Heart left ventricle (tissue), 16 donors: Measurements from ENCODE around the gene DOK1. TPM values are rescaled to one million over a fixed set of nuclear protein-coding genes. Genes with fewer than 3 reads are reported as not detected.

Experiments
- ATAC-seq, 4 donors: fragments of 200-7000 bp; cut with Tn5 transposase; one replicate each; pipeline ENCODE4 v1.9.1; 2020 to 2022; ENCODE audit warnings: moderate library complexity in 4 of 4, mild to moderate bottlenecking in 3 of 4, moderate number of reproducible peaks in 1 of 4
- DNase-seq, 5 donors: peaks; one replicate each; pipeline ENCODE4 v3.0.0-alpha.2; 2020
- H3K27ac ChIP-seq, 12 donors: fragments of 200-600 bp; sonication (generic) in 4 of 12; one replicate each; pipeline versions ENCODE4 v1.5.0 to v1.8.0; 2016 to 2022; ENCODE audit warnings: mild to moderate bottlenecking in 2 of 12
- H3K27me3 ChIP-seq, 9 donors: fragments of 200-600 bp; sonication (generic) in 2 of 9; one replicate each; pipeline versions ENCODE4 v1.5.1 to v1.8.0; 2016 to 2022; ENCODE audit warnings: mild to moderate bottlenecking in 3 of 9
- H3K36me3 ChIP-seq, 9 donors: fragments of 200-600 bp; sonication (generic) in 2 of 9; one replicate each; pipeline versions ENCODE4 v1.5.0 to v1.8.0; 2018 to 2022; ENCODE audit warnings: mild to moderate bottlenecking in 2 of 9
- H3K4me1 ChIP-seq, 12 donors: fragments of 200-600 bp; sonication (generic) in 4 of 12; one replicate each; pipeline versions ENCODE4 v1.5.0 to v1.8.0; 2016 to 2022; ENCODE audit warnings: mild to moderate bottlenecking in 3 of 12
- H3K4me3 ChIP-seq, 12 donors: fragments of 200-600 bp; sonication (generic) in 4 of 12; one replicate each; pipeline versions ENCODE4 v1.5.0 to v1.8.0; 2017 to 2022; ENCODE audit warnings: mild to moderate bottlenecking in 9 of 12, moderate library complexity in 4 of 12
- H3K9me3 ChIP-seq, 12 donors: fragments of 200-600 bp; sonication (generic) in 4 of 12; one replicate each; pipeline versions ENCODE4 v1.5.0 to v1.8.0; 2016 to 2022; ENCODE audit warnings: mild to moderate bottlenecking in 1 of 12
- CTCF ChIP-seq, 12 donors: fragments of 200-600 bp; sonication (generic) in 4 of 12; IDR thresholded peaks; one replicate each; pipeline versions ENCODE4 v1.5.0 to v1.8.0; 2018 to 2022; ENCODE audit warnings: antibody characterized with exemption in 12 of 12, mild to moderate bottlenecking in 5 of 12
- POLR2A ChIP-seq, 2 donors: fragments of 450-650 bp; IDR thresholded peaks; one replicate each; pipeline ENCODE4 v1.6.1; 2017; ENCODE audit warnings: antibody characterized with exemption in 2 of 2, mild to moderate bottlenecking in 2 of 2, moderate library complexity in 2 of 2
- WGBS, 4 donors: extraction: QIAGEN DNeasy Blood & Tissue Kit in 2 of 4; methylation state at CpG; one replicate each; pipeline versions ENCODE4 v1.1.5 to v1.1.7; 2013 to 2018; 5-methylcytosine and 5-hydroxymethylcytosine counted together
- intact Hi-C, 10 donors: fragments of 100-400 bp; cut with DNase I; formaldehyde crosslinking; loops; one replicate each; pipeline versions ENCODE4 v1.11.1 to v1.14.2; 2022
- polyA plus RNA-seq, 2 donors: library from polyadenylated mRNA; stranded (reverse); fragments of 200-250 nt; gene quantifications; one replicate each; pipeline ENCODE4 v1.2.3, GENCODE V29; 2013
- total RNA-seq, 9 donors: library from RNA; depleted of rRNA in 2 of 9; stranded (reverse); fragments of >200 nt in 2 of 9; fragmentation: NEBNext Ultra II Directional in 3 of 9; extraction: Animal tissue kit (Norgen Biotek cat#: 25700) in 3 of 9; gene quantifications; one replicate each; pipeline versions ENCODE4 v1.1.0 to v1.2.4, GENCODE V29; 2016 to 2023
- donor health status: ischemic (EF 13 %, LVEDD 7.1; RV severe dilation, severe dysfunction).
- donor health status: healthy with polysubstance abuse.
- donor health status: DM: no; HTN: yes; CAD: no.
- donor health status: DM: no; HTN: no; CAD: no.
- donor health status: ischemic (EF 25% LVEDD 6.9; RV normal size, moderate dysfunction).
- donor health status: ischemic (EF 25% LVEDD 5.7; RV mildly dilated, moderate dysfunction).
- donor health status: healthy.
- donor health status: DM: yes; HTN: yes; CAD: no.
- donor health status: ischemic (EF 35%, LVEDD 5.7; RV mildly dilated, moderate dysfunction).
- donor health status: nonischemic (EF 11% LVEDD 7.7; RV severe dilation, severe dysfunction).
- donor health status: DM: yes; HTN: yes; CAD: no.
- donor health status: PGD.
- donor health status: ischemic (EF 29% LVEDD 5.4; RV normal size, mild dysfunction).
- donor health status: nonischemic (EF 23%, LVEDD 6.1; RV moderate dilation, normal function).

DOK1 gene
- total and polyA plus RNA-seq, 11 donors, result 2.4 to 11.6 (median 4.8) TPM

DNA sequence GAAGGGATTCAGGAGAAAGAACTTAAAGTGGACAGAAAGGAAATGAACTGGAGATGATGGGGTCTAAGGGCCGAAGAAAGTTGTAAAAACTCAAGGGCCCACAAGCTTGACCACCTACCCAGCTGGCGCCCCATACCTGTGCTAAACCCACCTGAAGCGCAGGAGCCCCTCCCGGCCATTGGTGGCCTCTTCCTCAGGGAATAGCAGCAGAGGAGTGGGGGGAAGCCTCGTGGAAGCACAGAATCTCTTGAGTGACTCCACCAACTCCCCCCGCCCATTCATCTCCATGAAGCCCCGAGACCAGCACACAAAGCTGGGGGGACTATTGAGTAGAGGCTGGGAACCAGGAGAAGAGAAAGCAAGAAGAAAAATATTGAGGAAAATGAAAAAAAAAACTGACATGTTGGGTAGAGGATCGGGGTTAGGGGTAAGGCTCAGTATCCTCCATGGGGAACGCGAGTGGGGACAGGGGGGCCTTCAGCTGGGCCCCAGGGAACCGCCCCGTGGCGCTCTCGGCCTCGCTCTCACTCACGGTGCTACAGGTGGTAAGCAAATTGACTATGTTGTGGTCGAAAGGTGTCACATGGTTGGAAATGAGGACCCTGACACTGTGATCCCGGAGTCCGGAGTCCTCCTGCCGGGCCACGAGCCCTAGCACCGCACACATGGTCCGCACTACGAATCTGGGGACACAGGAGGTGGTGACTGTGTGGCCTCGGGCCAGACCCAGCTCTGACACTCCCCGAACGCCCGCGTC lies 25.7 kb upstream of the DOK1 start:
- DNase-seq (peak in 1 of 5 donors; percentile 73), ATAC-seq (peak in 3 of 4 donors; percentile 1 to 6 (median 1))
- Histone ChIP-seq H3K9me3 (no peaks in the 10 kb centered on the region), H3K27ac (peak overlapping the region; percentile 78 to 95 (median 90)), H3K36me3 (peaks cover 0 to 56% (median 50%) of the 10 kb centered on the region in 9 donors), H3K4me3 (peak overlapping the region; percentile 66 to 99 (median 84)), H3K27me3 (no peaks in the 10 kb centered on the region), H3K4me1 (peaks cover 5 to 36% (median 26%) of the 10 kb centered on the region in 12 donors)
- TF ChIP-seq CTCF (IDR thresholded peaks at IDR 0.05), result no peak
- TF ChIP-seq POLR2A (IDR thresholded peaks at IDR 0.05), result no peak
- 16 to 23% (median 18%) methylated on average over 20 to 29 of the region's 29 CpGs for WGBS, 4 donors
- intact Hi-C loops, result loop anchor here in 5 of 10 donors (1.0 to 5.0 kb wide), 6 partner anchors 21 to 45 kb away; partner anchors contain the start of genes TTC31 (in 3 of the 5), PCGF1 (in 2 of the 5) and DOK1 (in 1 of the 5)

DNA sequence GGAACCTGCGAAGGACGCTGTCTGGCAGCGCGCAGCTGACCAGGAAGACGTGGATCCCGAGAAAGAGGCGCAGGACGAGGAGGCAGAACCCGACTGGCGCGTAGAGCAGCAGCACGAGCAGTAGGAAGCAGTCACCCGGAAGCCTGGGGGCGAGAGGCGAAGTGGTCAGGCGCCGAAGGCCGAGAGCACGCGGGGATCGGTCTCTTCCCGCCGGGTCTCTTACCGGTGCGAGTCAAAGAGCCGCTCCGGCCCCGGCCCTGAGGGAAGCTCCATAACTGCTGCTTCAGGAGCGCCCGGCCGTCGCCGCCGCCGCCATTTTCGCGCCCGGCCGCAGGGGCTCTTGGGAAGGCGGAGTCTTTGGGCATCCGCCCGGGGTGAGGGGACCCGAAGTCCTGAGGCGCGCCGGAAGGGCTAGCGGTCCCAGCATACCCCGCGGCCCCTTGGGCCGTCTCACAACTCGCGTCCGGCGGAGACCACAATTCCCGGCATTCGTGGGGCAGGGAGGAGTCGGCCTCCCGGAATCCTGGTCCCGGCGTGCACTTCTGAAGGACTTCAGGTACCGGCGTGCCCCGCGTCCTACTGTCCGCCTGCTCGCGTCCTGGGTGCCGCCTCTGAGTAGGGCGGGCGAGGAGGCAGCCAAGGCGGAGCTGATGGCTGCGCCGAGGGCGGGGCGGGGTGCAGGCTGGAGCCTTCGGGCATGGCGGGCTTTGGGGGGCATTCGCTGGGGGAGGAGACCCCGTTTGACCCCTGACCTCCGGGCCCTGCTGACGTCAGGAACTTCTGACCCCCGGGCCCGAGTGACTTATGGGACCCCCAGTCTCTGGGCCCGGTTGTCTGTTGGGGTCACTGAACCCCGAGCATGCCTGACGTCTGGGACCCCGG lies 24.9 kb upstream of the DOK1 start, which contains the start of the genes AUP1 and HTRA2:
AUP1 (minus strand) TSS at position 350 of the 882 bp plus-strand sequence; CDS start at position 273, 77 bp downstream.
HTRA2 (plus strand) TSS at position 577 of the 882 bp plus-strand sequence; CDS start at position 651, 74 bp downstream.
- Histone ChIP-seq H3K36me3 (peaks cover 0 to 61% (median 51%) of the 10 kb centered on the region in 9 donors), H3K9me3 (no peaks in the 10 kb centered on the region), H3K27ac (peak within 1 kb of the TSS; percentile 78 to 95 (median 90)), H3K4me3 (peak within 1 kb of the TSS; percentile 66 to 99 (median 84)), H3K4me1 (peaks cover 5 to 36% (median 26%) of the 10 kb centered on the region in 12 donors), H3K27me3 (no peaks in the 10 kb centered on the region)
- whole genome bisulfite sequencing, 4 donors, result 0 to 1% (median 0%) methylated on average over 57 to 87 of the region's 87 CpGs
- TF ChIP-seq POLR2A (IDR thresholded peaks at IDR 0.05), result peak in 1 of 2 donors; percentile 78
- no peak for TF ChIP-seq CTCF (IDR thresholded peaks at IDR 0.05)
- ATAC-seq, result peak; percentile 96 to 98 (median 96)
- intact Hi-C loops, result loop anchor here in 8 of 10 donors (1.0 to 10.0 kb wide), 12 partner anchors 17 to 58 kb away; partner anchors contain the start of genes TTC31 (in 5 of the 8), CCDC142 (in 2 of the 8), PCGF1 (in 2 of the 8) and DOK1 (in 1 of the 8)
- peak; percentile 99 for DNase-seq

- Histone ChIP-seq H3K4me3 (peak overlapping the region; percentile 66 to 99 (median 84)), H3K27me3 (no peaks in the 10 kb centered on the region), H3K9me3 (no peaks in the 10 kb centered on the region), H3K4me1 (peaks cover 5 to 36% (median 26%) of the 10 kb centered on the region in 12 donors), H3K27ac (peak overlapping the region; percentile 11 to 95 (median 90)), H3K36me3 (peaks cover 0 to 63% (median 51%) of the 10 kb centered on the region in 9 donors)
- WGBS, 4 donors, result 2 to 4% (median 3%) methylated on average over 23 to 54 of the region's 54 CpGs
- TF ChIP-seq POLR2A (IDR thresholded peaks at IDR 0.05) (no peak), CTCF (IDR thresholded peaks at IDR 0.05) (no peak)
- DNase-seq (peak in 4 of 5 donors; percentile 36 to 74 (median 54)), ATAC-seq (peak in 3 of 4 donors; percentile 4 to 35 (median 14))
- intact Hi-C loops, result loop anchor here in 7 of 10 donors (2.0 to 10.0 kb wide), 6 partner anchors 16 to 57 kb away; partner anchors contain the start of genes CCDC142 (in 2 of the 7) and TTC31 (in 2 of the 7)
Measured at GRCh38 chr2:74530239-74531187, 24.0 kb upstream of the DOK1 start.
